Progenitor cell of endocrine pancreas (in vitro differentiated cells): Measurements from ENCODE around the gene KLHL36. TPM values are rescaled to one million over a fixed set of nuclear protein-coding genes. Genes with fewer than 3 reads are reported as not detected.

Experiments used
- DNase-seq: peaks from one replicate; pipeline ENCODE4 v3.0.0; 2021; ENCODE audit warnings: low spot score; ENCODE audit not compliant: unreplicated experiment
- H3K27ac Mint-ChIP-seq: 2 replicates; pipeline ENCODE4 v1.8.0; 2021; ENCODE audit warnings: mild to moderate bottlenecking, moderate library complexity, mixed read lengths
- H3K27me3 Mint-ChIP-seq: 2 replicates; pipeline ENCODE4 v1.8.0; 2021; ENCODE audit warnings: mixed read lengths
- H3K36me3 Mint-ChIP-seq: 2 replicates; pipeline ENCODE4 v1.8.0; 2022; ENCODE audit warnings: mixed read lengths; ENCODE audit not compliant: insufficient read depth
- H3K4me1 Mint-ChIP-seq: 2 replicates; pipeline ENCODE4 v1.8.0; 2021; ENCODE audit warnings: low read depth, mixed read lengths
- H3K4me3 Mint-ChIP-seq: 2 replicates; pipeline ENCODE4 v1.8.0; 2021; ENCODE audit warnings: low read depth, mild to moderate bottlenecking, moderate library complexity, mixed read lengths
- H3K9me3 Mint-ChIP-seq: 2 replicates; pipeline ENCODE4 v1.8.0; 2021; ENCODE audit warnings: low read depth, mixed read lengths
- CTCF ChIP-seq: fragments of 200-600 bp; sonication (generic); IDR thresholded peaks from one replicate; pipeline ENCODE4 v1.5.0; 2021; ENCODE audit warnings: antibody characterized with exemption, mild to moderate bottlenecking; ENCODE audit not compliant: unreplicated experiment
- total RNA-seq: library from RNA; stranded (reverse); gene quantifications from 2 replicates; pipeline ENCODE4 v1.2.1, GENCODE V29; 2021

Gene KLHL36
- total RNA-seq, 1 donor from 2014 or later, result 43.2 TPM

GRCh38 chr16:84654998-84655397, 6.7 kb downstream of the KLHL36 start:
- no peak for DNase-seq
- Mint-ChIP-seq H3K9me3 (no peaks in the 10 kb centered on the region), H3K27ac (no peak overlapping the region), H3K36me3 (peaks cover 25% of the 10 kb centered on the region), H3K4me3 (no peak overlapping the region), H3K4me1 (no peaks in the 10 kb centered on the region), H3K27me3 (no peaks in the 10 kb centered on the region)
- no peak for TF ChIP-seq CTCF

- Mint-ChIP-seq H3K9me3 (no peaks in the 10 kb centered on the region), H3K27ac (no peak overlapping the region), H3K4me1 (no peaks in the 10 kb centered on the region), H3K4me3 (no peak overlapping the region), H3K36me3 (peaks cover 28% of the 10 kb centered on the region), H3K27me3 (no peaks in the 10 kb centered on the region)
- TF ChIP-seq CTCF, result no peak
- no peak for DNase-seq
Measured at GRCh38 chr16:84656649-84657048, 8.3 kb downstream of the KLHL36 start.

GRCh38 chr16:84657229-84657837, 9.0 kb downstream of the KLHL36 start:
- Mint-ChIP-seq H3K9me3 (no peaks in the 10 kb centered on the region), H3K4me1 (no peaks in the 10 kb centered on the region), H3K4me3 (no peak overlapping the region), H3K27me3 (no peaks in the 10 kb centered on the region), H3K27ac (no peak overlapping the region), H3K36me3 (peaks cover 31% of the 10 kb centered on the region)
- TF ChIP-seq CTCF, result no peak
- no peak for DNase-seq

- H3K27me3 Mint-ChIP-seq, result no peaks in the 10 kb centered on the region
- no peaks in the 10 kb centered on the region for H3K9me3 Mint-ChIP-seq
- DNase-seq, result no peak
- TF ChIP-seq CTCF, result no peak
- no peaks in the 10 kb centered on the region for H3K4me1 Mint-ChIP-seq
- no peak overlapping the region for H3K27ac Mint-ChIP-seq
- H3K36me3 Mint-ChIP-seq, result peaks cover 30% of the 10 kb centered on the region
- H3K4me3 Mint-ChIP-seq, result no peak overlapping the region
Measured at GRCh38 chr16:84658690-84659089, 10.4 kb downstream of the KLHL36 start.

- no peak overlapping the region for H3K27ac Mint-ChIP-seq
- no peak for DNase-seq
- no peaks in the 10 kb centered on the region for H3K4me1 Mint-ChIP-seq
- no peak overlapping the region for H3K4me3 Mint-ChIP-seq
- no peaks in the 10 kb centered on the region for H3K9me3 Mint-ChIP-seq
- H3K36me3 Mint-ChIP-seq, result peaks cover 34% of the 10 kb centered on the region
- no peaks in the 10 kb centered on the region for H3K27me3 Mint-ChIP-seq
- no peak for TF ChIP-seq CTCF
Measured at GRCh38 chr16:84659656-84660300, 11.5 kb downstream of the KLHL36 start.
